RWPE2 (cell line): ENCODE data around the gene WDTC1.
"Not testable (repeated sequence)": the region's sequence is repeated elsewhere in the genome, so short reads cannot be mapped to it uniquely, and the experiment has no call there.

Experiments
- ATAC-seq: fragments of 200-7000 bp; cut with Tn5 transposase; 3 replicates; pipeline ENCODE4 v1.9.1; 2021; ENCODE audit warnings: low read depth
- DNase-seq: peaks from one replicate; pipeline ENCODE4 v3.0.0-alpha.2; 2020; ENCODE audit warnings: low spot score
- H3K27ac ChIP-seq: fragments of 450-650 bp; 2 replicates; pipeline ENCODE4 v1.5.1; 2017; ENCODE audit warnings: mild to moderate bottlenecking; ENCODE audit not compliant: poor library complexity, severe bottlenecking
- H3K27me3 ChIP-seq: fragments of 250-450 bp; sonication (Bioruptor Pico); 2 replicates; pipeline ENCODE4 v1.5.1; 2021; ENCODE audit warnings: mild to moderate bottlenecking, moderate library complexity; ENCODE audit not compliant: insufficient read depth, poor library complexity, severe bottlenecking
- H3K36me3 ChIP-seq: fragments of 250-450 bp; sonication (Bioruptor Pico); 2 replicates; pipeline ENCODE4 v1.5.1; 2020; ENCODE audit warnings: low read depth, mild to moderate bottlenecking, moderate library complexity
- H3K4me1 ChIP-seq: fragments of 250-450 bp; sonication (Bioruptor Pico); 2 replicates; pipeline ENCODE4 v1.5.1; 2021; ENCODE audit warnings: mild to moderate bottlenecking, moderate library complexity; ENCODE audit not compliant: insufficient read depth, poor library complexity, severe bottlenecking
- H3K4me3 ChIP-seq: fragments of 250-450 bp; sonication (Bioruptor Pico); 2 replicates; pipeline ENCODE4 v1.5.1; 2021; ENCODE audit warnings: mild to moderate bottlenecking, moderate library complexity; ENCODE audit not compliant: severe bottlenecking
- H3K9me3 ChIP-seq: fragments of 250-450 bp; sonication (Bioruptor Pico); 2 replicates; pipeline ENCODE4 v1.5.1; 2021; ENCODE audit warnings: mild to moderate bottlenecking, moderate library complexity; ENCODE audit not compliant: severe bottlenecking
- CTCF ChIP-seq: fragments of 450-650 bp; IDR thresholded peaks from one replicate; pipeline ENCODE4 v1.5.1; 2017; ENCODE audit warnings: mild to moderate bottlenecking, moderate library complexity; ENCODE audit not compliant: poor library complexity, severe bottlenecking

The WDTC1 gene

GRCh38 chr1:27234049-27234882 lies at the start of gene WDTC1:
TSS of gene WDTC1 (plus strand) at chr1:27234632. CDS start at chr1:27261055, 26,423 bp downstream.
- no peaks in the 10 kb centered on the region for H3K9me3 ChIP-seq
- peaks cover 10% of the 10 kb centered on the region for H3K4me1 ChIP-seq
- DNase-seq (peak; percentile 98), ATAC-seq (peak; percentile 97)
- no peaks in the 10 kb centered on the region for H3K27me3 ChIP-seq
- TF ChIP-seq CTCF = no peak
- peak within 1 kb of the TSS; percentile 8 for H3K27ac ChIP-seq
- no peaks in the 10 kb centered on the region for H3K36me3 ChIP-seq
- peak within 1 kb of the TSS; percentile 47 for H3K4me3 ChIP-seq

- not testable (repeated sequence) for H3K27ac ChIP-seq, H3K4me3 ChIP-seq, ATAC-seq, H3K36me3 ChIP-seq, DNase-seq, H3K27me3 ChIP-seq, H3K4me1 ChIP-seq
- H3K9me3 ChIP-seq = peaks cover 17% of the 10 kb centered on the region
Observed at GRCh38 chr1:27184665-27185064, 49.8 kb upstream of the WDTC1 start.

GRCh38 chr1:27192039-27192529 lies 42.3 kb upstream of the WDTC1 start:
- ATAC-seq (peak; percentile 77), DNase-seq (peak; percentile 56)
- no peak for TF ChIP-seq CTCF
- Histone ChIP-seq H3K36me3 (no peaks in the 10 kb centered on the region), H3K9me3 (no peaks in the 10 kb centered on the region), H3K4me1 (peaks cover 17% of the 10 kb centered on the region), H3K4me3 (no peak overlapping the region), H3K27ac (peak overlapping the region; percentile 63), H3K27me3 (no peaks in the 10 kb centered on the region)

GRCh38 chr1:27193194-27193593 lies 41.2 kb upstream of the WDTC1 start:
- Histone ChIP-seq H3K4me3 (no peak overlapping the region), H3K9me3 (no peaks in the 10 kb centered on the region), H3K4me1 (peaks cover 17% of the 10 kb centered on the region), H3K27ac (peak overlapping the region; percentile 63), H3K36me3 (no peaks in the 10 kb centered on the region), H3K27me3 (no peaks in the 10 kb centered on the region)
- DNase-seq (no peak), ATAC-seq (no peak)
- no peak for TF ChIP-seq CTCF

- H3K27ac ChIP-seq = no peak overlapping the region
- no peaks in the 10 kb centered on the region for H3K4me1 ChIP-seq
- no peaks in the 10 kb centered on the region for H3K27me3 ChIP-seq
- DNase-seq = no peak
- H3K4me3 ChIP-seq = no peak overlapping the region
- H3K36me3 ChIP-seq = no peaks in the 10 kb centered on the region
- no peaks in the 10 kb centered on the region for H3K9me3 ChIP-seq
- ATAC-seq = no peak
- no peak for TF ChIP-seq CTCF
Observed at GRCh38 chr1:27201295-27201694, 33.1 kb upstream of the WDTC1 start.
